Measurements from ENCODE around the gene PHC2.

Gene PHC2

GRCh38 chr1:33286451-33287185, 144.3 kb downstream of the PHC2 start:
- DNase-seq = no peak

- DNase-seq = no peak
These were observed 146.8 kb downstream of the PHC2 start for GRCh38 chr1:33284049-33284448.

DNA sequence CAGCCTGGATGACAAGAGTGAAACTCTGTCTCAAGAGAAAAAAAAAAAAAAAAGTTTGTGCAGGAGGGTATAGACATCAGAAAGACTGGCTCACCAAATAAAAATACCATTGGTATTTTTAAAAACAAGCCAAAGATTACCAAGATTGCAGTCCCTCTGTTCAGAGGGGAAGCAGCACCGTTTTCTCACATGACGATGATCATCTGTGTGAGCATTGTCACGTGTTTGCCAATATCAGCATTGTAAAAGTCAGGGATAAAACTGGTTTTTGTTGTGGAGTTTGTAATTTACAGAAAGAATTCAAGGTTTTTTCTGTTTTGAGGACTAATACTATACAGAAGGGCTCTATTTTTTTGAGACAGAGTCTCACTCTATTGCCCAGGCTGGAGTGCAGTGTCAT, 148.1 kb downstream of the PHC2 start:
- no peak for DNase-seq

DNA sequence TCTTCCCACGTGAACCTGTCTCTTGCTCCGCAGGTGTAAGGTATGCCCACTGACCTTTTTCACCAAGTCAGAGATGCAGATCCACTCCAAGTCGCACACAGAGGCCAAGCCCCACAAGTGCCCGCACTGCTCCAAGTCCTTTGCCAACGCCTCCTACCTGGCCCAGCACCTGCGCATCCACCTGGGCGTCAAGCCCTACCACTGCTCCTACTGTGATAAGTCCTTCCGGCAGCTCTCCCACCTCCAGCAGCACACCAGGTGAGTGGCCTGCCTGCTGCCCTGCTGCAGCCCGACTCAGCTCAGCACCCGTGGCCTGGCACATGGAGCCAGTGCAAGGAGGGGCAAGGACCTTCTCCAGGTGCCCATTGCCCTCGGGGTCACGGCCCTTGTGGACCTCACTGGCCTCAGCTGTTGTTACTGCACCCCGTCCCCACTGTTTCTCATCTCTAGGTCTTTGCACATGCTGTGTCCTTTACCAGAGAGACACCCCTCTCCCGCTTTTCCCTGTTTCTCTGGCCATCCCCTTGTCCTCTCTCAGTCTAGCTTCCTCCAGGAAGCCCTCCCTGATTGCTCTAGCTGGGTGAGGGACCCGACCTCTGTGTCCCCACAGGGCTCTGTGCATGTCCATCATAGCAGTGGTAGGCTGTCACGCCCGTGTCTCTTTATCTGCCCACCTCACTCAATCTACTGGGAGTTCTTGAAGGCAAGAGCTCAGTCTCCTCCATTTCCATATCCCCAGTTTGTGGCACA, 149.2 kb downstream of the PHC2 start:
- no peak for DNase-seq

- no peak for DNase-seq
These were observed 150.7 kb downstream of the PHC2 start for GRCh38 chr1:33280091-33280661.

DNA sequence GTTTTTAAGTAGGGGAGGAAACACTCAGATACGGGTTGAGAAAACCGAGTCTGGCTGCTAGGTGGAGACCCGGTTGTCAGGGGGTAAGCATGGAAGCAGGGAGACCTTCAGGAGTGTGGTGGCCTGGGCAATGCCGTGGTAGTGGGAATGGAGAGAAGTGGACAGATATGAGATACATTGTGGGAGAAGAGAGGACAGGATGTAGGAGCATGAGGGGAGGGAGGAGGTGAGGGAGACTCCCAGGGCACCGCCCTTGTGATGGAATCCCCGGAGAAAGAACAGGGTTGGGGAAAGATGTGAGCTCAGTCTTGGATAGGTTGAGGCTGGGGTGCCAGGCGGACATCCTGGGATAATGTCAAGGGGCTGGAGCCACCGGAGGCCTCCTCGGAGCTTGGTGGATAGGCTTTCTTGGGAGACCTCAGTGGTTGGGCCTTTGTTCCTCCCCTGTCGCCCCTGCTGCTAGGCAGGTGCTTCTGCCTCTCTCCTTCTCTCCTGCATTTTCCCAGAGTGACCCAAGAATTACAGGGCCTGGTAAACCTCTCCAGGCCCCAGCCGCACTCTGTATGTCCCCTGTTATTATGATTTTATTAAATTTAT, 153.3 kb downstream of the PHC2 start:
- DNase-seq = no peak

GRCh38 chr1:33276573-33277298, 154.2 kb downstream of the PHC2 start:
- DNase-seq = no peak

GRCh38 chr1:33275706-33276572, 155.0 kb downstream of the PHC2 start:
- DNase-seq = no peak

- DNase-seq = no peak
These were observed 155.7 kb downstream of the PHC2 start for GRCh38 chr1:33275195-33275594.

DNA sequence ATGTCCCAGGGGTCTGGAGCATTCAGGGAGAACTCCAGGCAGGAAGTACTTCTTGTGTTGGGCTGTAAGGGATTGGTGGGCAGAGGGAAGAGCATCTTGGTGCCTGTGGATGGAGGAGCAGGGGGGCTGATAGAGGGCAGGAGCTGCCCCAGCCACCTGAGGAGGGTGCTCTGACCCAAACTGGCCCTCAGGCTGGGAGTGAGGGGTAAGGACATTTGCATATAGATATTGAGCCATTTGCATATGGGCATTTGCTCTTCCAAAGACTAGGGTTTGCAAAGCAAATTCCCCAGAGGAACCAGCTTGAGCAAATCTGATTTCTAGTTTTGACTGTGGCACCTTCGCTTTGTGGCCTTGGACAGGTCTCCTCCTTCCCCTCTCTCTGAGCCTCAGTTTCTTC, 156.4 kb downstream of the PHC2 start:
- no peak for DNase-seq

DNA sequence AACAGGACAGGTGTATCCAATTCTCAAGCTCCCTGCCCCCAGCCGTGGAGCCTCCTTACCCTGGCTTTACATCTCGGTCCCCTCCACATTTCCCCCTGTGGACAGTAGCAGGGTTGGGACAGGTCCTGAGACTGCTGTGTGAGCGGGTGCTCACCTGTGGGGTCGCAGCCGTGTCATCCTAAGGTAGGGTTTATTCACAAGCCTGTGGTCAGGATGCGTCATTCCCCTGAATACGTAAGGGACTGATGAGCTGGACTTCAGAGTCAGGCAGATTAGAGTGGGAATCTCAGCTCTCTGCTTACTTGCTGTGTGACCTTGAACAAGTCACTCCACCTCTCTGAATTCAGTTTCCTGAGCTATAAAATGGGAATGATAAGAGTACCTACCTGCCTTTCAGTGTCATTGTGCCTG, 156.9 kb downstream of the PHC2 start:
- DNase-seq = no peak
